Tongue (tissue), 2 donors: ENCODE results near the gene ATP8B4. TPM values are rescaled to one million over a fixed set of nuclear protein-coding genes. Genes with fewer than 3 reads are reported as not detected.

ENCODE experiments used
- DNase-seq: peaks from one replicate; pipeline ENCODE4 v3.0.0-alpha.2; 2015
- total RNA-seq: library from RNA; depleted of rRNA; stranded (reverse); fragments of >200 nt; gene quantifications from one replicate; pipeline ENCODE4 v1.2.3, GENCODE V29; 2014

ATP8B4 gene
- total RNA-seq, 1 donor from 2014 or later, result 10.5 TPM

GRCh38 chr15:50064673-50065072 is 54.4 kb downstream of the ATP8B4 start:
- DNase-seq, result no peak

GRCh38 chr15:50063226-50063625 is 55.8 kb downstream of the ATP8B4 start:
- no peak for DNase-seq

- DNase-seq, result no peak
Observed at GRCh38 chr15:50061503-50061902, 57.5 kb downstream of the ATP8B4 start.

GRCh38 chr15:50059883-50060282 is 59.1 kb downstream of the ATP8B4 start:
- DNase-seq, result no peak

GRCh38 chr15:50059203-50059772 is 59.7 kb downstream of the ATP8B4 start:
- DNase-seq, result no peak

- DNase-seq, result peak; percentile 56
Observed at GRCh38 chr15:50057905-50058639, 61.0 kb downstream of the ATP8B4 start.

GRCh38 chr15:50057196-50057595 is 61.8 kb downstream of the ATP8B4 start:
- no peak for DNase-seq

- no peak for DNase-seq
Observed at GRCh38 chr15:50055750-50056157, 63.3 kb downstream of the ATP8B4 start.

- DNase-seq, result no peak
Observed at GRCh38 chr15:50055332-50055731, 63.7 kb downstream of the ATP8B4 start.

GRCh38 chr15:50053055-50053856 is 65.8 kb downstream of the ATP8B4 start:
- DNase-seq, result no peak

GRCh38 chr15:50051811-50052419 is 67.1 kb downstream of the ATP8B4 start:
- DNase-seq, result peak; percentile 87

GRCh38 chr15:50050986-50051743 is 67.9 kb downstream of the ATP8B4 start:
- DNase-seq, result peak; percentile 9

GRCh38 chr15:50049871-50050270 is 69.2 kb downstream of the ATP8B4 start:
- no peak for DNase-seq

- DNase-seq, result no peak
Observed at GRCh38 chr15:50046867-50047266, 72.2 kb downstream of the ATP8B4 start.

GRCh38 chr15:50046159-50046558 is 72.9 kb downstream of the ATP8B4 start:
- DNase-seq, result no peak

GRCh38 chr15:50044904-50045303 is 74.1 kb downstream of the ATP8B4 start:
- DNase-seq, result no peak

GRCh38 chr15:50044406-50044805 is 74.6 kb downstream of the ATP8B4 start:
- DNase-seq, result no peak

- no peak for DNase-seq
Observed at GRCh38 chr15:50042775-50043174, 76.3 kb downstream of the ATP8B4 start.

- DNase-seq, result no peak
Observed at GRCh38 chr15:50030456-50030855, 88.6 kb downstream of the ATP8B4 start.

GRCh38 chr15:50028326-50028725 is 90.7 kb downstream of the ATP8B4 start:
- DNase-seq, result no peak

GRCh38 chr15:50024281-50024680 is 94.8 kb downstream of the ATP8B4 start:
- DNase-seq, result peak; percentile 78

GRCh38 chr15:50018491-50018890 is 100.5 kb downstream of the ATP8B4 start:
- DNase-seq, result no peak
